Measurements from ENCODE around the gene NIPAL4.

GRCh38 chr5:157519579-157520253 lies 59.7 kb downstream of the NIPAL4 start:
- TF ChIP-seq LEF1 (IDR thresholded peaks at IDR 0.05; ENCODE audit: borderline replicate concordance) (no peak), ARNT (IDR thresholded peaks at IDR 0.05) (no peak), HDGF (IDR thresholded peaks at IDR 0.05; ENCODE audit: borderline replicate concordance) (no peak), FOXM1 (IDR thresholded peaks at IDR 0.05; ENCODE audit: borderline replicate concordance) (no peak), ZNF384 (IDR thresholded peaks at IDR 0.05) (no peak), BHLHE40 (IDR thresholded peaks at IDR 0.05; ENCODE audit: borderline replicate concordance) (no peak), SP1 (IDR thresholded peaks at IDR 0.05) (no peak), FOXA1 (IDR thresholded peaks at IDR 0.05) (no peak), SUZ12 (IDR thresholded peaks at IDR 0.05) (no peak), L3MBTL2 (conservative IDR thresholded peaks at IDR 0.05) (no peak), ELF4 (IDR thresholded peaks at IDR 0.05) (no peak), NFRKB (IDR thresholded peaks at IDR 0.05) (no peak)
